HepG2 (cell line): ENCODE results near the gene DIP2C. TPM values are rescaled to one million over a fixed set of nuclear protein-coding genes. Genes with fewer than 3 reads are reported as not detected.

Experiments
- ATAC-seq: fragments of 200-7000 bp; cut with Tn5 transposase; 3 replicates; pipeline ENCODE4 v1.9.1; 2020; ENCODE audit warnings: mild to moderate bottlenecking, moderate library complexity
- BruUV-seq: library from RNA; stranded (reverse); fragments of 400-500 nt; replicated peaks from 2 replicates; lab custom pipeline; 2021; lab: Mats Ljungman, UMichigan
- CTCF ChIA-PET: fragments of 300-600 bp; formaldehyde crosslinking; extraction: SDS; loops from one replicate; lab custom pipeline; 2021; ENCODE audit warnings: low total read pairs, inconsistent platforms, low intra/inter-chr PET ratio; lab: Yijun Ruan, JAX
- POLR2A ChIA-PET: fragments of 350-600 bp; sonication (Branson Sonifier 250); formaldehyde crosslinking; loops from one replicate; lab custom pipeline; 2020; ENCODE audit warnings: antibody characterized with exemption, inconsistent platforms; lab: Yijun Ruan, JAX
- DNase-seq: peaks from one replicate; pipeline ENCODE4 v3.0.0-alpha.2; 2015; ENCODE audit warnings: low spot score
- FAIRE-seq: peaks from 3 replicates; lab custom pipeline; 2011; peaks lifted over from hg19 to GRCh38; lab: Jason Lieb, UNC
- H2AFZ ChIP-seq: one replicate; pipeline ENCODE4 v1.6.1; 2011; ENCODE audit warnings: low read length, inconsistent platforms
- H3K27ac ChIP-seq: fragments of 300-600 bp; 3 replicates; pipeline ENCODE4 v1.8.0; 2011; ENCODE audit warnings: mixed run types, mild to moderate bottlenecking, mixed read lengths, low read length, inconsistent platforms; ENCODE audit not compliant: insufficient read depth; ENCODE audit errors: extremely low read length
- H3K27me3 ChIP-seq, 2 experiments: fragments of 200-600 bp in 1 of 2; 2 replicates in 1 of 2; 3 replicates in 1 of 2; pipeline versions ENCODE4 v1.6.0 to v1.8.0; 2011; ENCODE audit warnings: low read length in 2 of 2, mild to moderate bottlenecking in 2 of 2, moderate library complexity in 2 of 2, inconsistent platforms in 1 of 2; ENCODE audit not compliant: insufficient read depth in 2 of 2, control insufficient read depth in 1 of 2
- H3K36me3 ChIP-seq, 2 experiments: fragments of 200-600 bp in 1 of 2; replicated peaks in 1 of 2; 2 replicates in 1 of 2; 3 replicates in 1 of 2; pipeline versions ENCODE4 v1.5.1 to v1.8.0; 2011; ENCODE audit warnings: low read length in 2 of 2, inconsistent platforms in 1 of 2; ENCODE audit not compliant: insufficient read depth in 2 of 2, control insufficient read depth in 1 of 2
- H3K4me1 ChIP-seq: 2 replicates; pipeline ENCODE4 v1.5.1; 2012; ENCODE audit warnings: low read length, inconsistent platforms; ENCODE audit not compliant: insufficient read depth
- H3K4me2 ChIP-seq: 2 replicates; pipeline ENCODE4 v1.6.0; 2011; ENCODE audit warnings: low read depth, low read length, inconsistent platforms
- H3K4me3 ChIP-seq, 3 experiments: fragments of 200-600 bp in 1 of 3; sonication (generic), shearing (Covaris generic) in 1 of 3; replicated peaks in 1 of 3; 2 replicates each; pipeline ENCODE4 v1.5.1; 2011 to 2016; ENCODE audit warnings: low read length in 3 of 3, inconsistent platforms in 2 of 3, low read depth in 2 of 3, mild to moderate bottlenecking in 2 of 3, control low read depth in 1 of 3, mixed read lengths in 1 of 3; ENCODE audit not compliant: insufficient read depth in 1 of 3
- H3K79me2 ChIP-seq: one replicate; pipeline ENCODE4 v1.6.1; 2011; ENCODE audit warnings: low read length, inconsistent platforms; ENCODE audit not compliant: insufficient read depth
- H3K9ac ChIP-seq: 2 replicates; pipeline ENCODE4 v1.6.0; 2011; ENCODE audit warnings: mild to moderate bottlenecking, low read depth, low read length, inconsistent platforms; ENCODE audit not compliant: insufficient read depth
- H3K9me3 ChIP-seq: 2 replicates; pipeline ENCODE4 v1.5.1; 2012; ENCODE audit warnings: mild to moderate bottlenecking, low read length
- H4K20me1 ChIP-seq: 2 replicates; pipeline ENCODE4 v1.6.0; 2011; ENCODE audit warnings: inconsistent platforms, mild to moderate bottlenecking, low read length, moderate library complexity; ENCODE audit not compliant: insufficient read depth
- CBX1 ChIP-seq: IDR thresholded peaks from one replicate; pipeline ENCODE4 v1.6.1; 2016; ENCODE audit warnings: antibody characterized with exemption, low read depth
- DRAP1 ChIP-seq: IDR thresholded peaks from 2 replicates; pipeline ENCODE4 v1.6.1; 2016; ENCODE audit warnings: missing genetic modification reagents, missing compliant biosample characterization
- JUN ChIP-seq: sonication (generic); formaldehyde crosslinking; IDR thresholded peaks from 2 replicates; pipeline ENCODE4 v1.4.0; 2020; ENCODE audit warnings: mild to moderate bottlenecking, missing genetic modification reagents
- KLF9 ChIP-seq: IDR thresholded peaks from 2 replicates; pipeline ENCODE4 v1.6.1; 2016; ENCODE audit warnings: low read depth
- PHF20 ChIP-seq: sonication (generic); formaldehyde crosslinking; IDR thresholded peaks from 2 replicates; pipeline ENCODE4 v1.5.0; 2020; ENCODE audit warnings: mild to moderate bottlenecking, missing genetic modification reagents
- SALL1 ChIP-seq: sonication (generic); formaldehyde crosslinking; IDR thresholded peaks from 2 replicates; pipeline ENCODE4 v1.8.0; 2022; ENCODE audit warnings: mild to moderate bottlenecking, missing genetic modification reagents
- TEAD3 ChIP-seq: optimal IDR thresholded peaks from 2 replicates; pipeline ENCODE3; 2016; ENCODE audit warnings: borderline replicate concordance
- ZBTB39 ChIP-seq: sonication (generic); formaldehyde crosslinking; IDR thresholded peaks from 2 replicates; pipeline ENCODE4 v1.5.0; 2020; ENCODE audit warnings: missing genetic modification reagents
- ZKSCAN1 ChIP-seq: fragments of 150-350 bp; IDR thresholded peaks from 2 replicates; pipeline ENCODE4 v1.6.1; 2014; ENCODE audit warnings: low read length
- ZNF234 ChIP-seq: sonication (generic); formaldehyde crosslinking; conservative IDR thresholded peaks from 2 replicates; pipeline ENCODE4 v1.5.1; 2020; ENCODE audit warnings: mild to moderate bottlenecking, missing genetic modification reagents
- ZNF253 ChIP-seq: sonication (generic); formaldehyde crosslinking; IDR thresholded peaks from 2 replicates; pipeline ENCODE4 v1.8.0; 2022; ENCODE audit warnings: mild to moderate bottlenecking, missing genetic modification reagents, borderline replicate concordance
- ZNF451 ChIP-seq: sonication (generic); formaldehyde crosslinking; IDR thresholded peaks from 2 replicates; pipeline ENCODE4 v1.5.0; 2020; ENCODE audit warnings: mild to moderate bottlenecking, missing genetic modification reagents
- ZNF572 ChIP-seq: sonication (generic); formaldehyde crosslinking; IDR thresholded peaks from 2 replicates; pipeline ENCODE4 v1.5.1; 2020; ENCODE audit warnings: mild to moderate bottlenecking, missing genetic modification reagents
- ZNF615 ChIP-seq: sonication (generic); formaldehyde crosslinking; IDR thresholded peaks from 2 replicates; pipeline ENCODE4 v1.5.0; 2020; ENCODE audit warnings: mild to moderate bottlenecking, missing genetic modification reagents, borderline replicate concordance
- ZNF770 ChIP-seq: sonication (generic); formaldehyde crosslinking; IDR thresholded peaks from 2 replicates; pipeline ENCODE4 v1.5.0; 2020; ENCODE audit warnings: mild to moderate bottlenecking, missing genetic modification reagents
- ZSCAN29 ChIP-seq: sonication (generic); formaldehyde crosslinking; conservative IDR thresholded peaks from 2 replicates; pipeline ENCODE4 v1.4.0; 2020; ENCODE audit warnings: mild to moderate bottlenecking, missing genetic modification reagents
- WGBS: methylation state at CpG from one replicate; pipeline ENCODE4 v1.1.6; 2017; ENCODE audit warnings: low lambda C conversion rate; 5-methylcytosine and 5-hydroxymethylcytosine counted together
- in situ Hi-C: cut with HindIII; loops from 2 replicates; pipeline ENCODE4 v1.10.0; 2017; ENCODE audit warnings: low pct_unique_long_range_greater_than_20kb; ENCODE audit not compliant: extremely low pct_ligation_motif_present
- intact Hi-C: fragments of 100-400 bp; cut with micrococcal nuclease; formaldehyde crosslinking; loops from one replicate; pipeline ENCODE4 v1.10.0; 2022; ENCODE audit not compliant: unreplicated experiment
- polyA plus RNA-seq, 8 experiments: library from polyadenylated mRNA; depleted of rRNA in 3 of 8; stranded (reverse) in 7 of 8; unstranded in 1 of 8; fragments of >200 nt; fragmentation: Illumina TruSeq in 4 of 8; extraction: Trizol in 4 of 8; gene quantifications; 2 replicates each; pipeline versions ENCODE4 v1.2.1 to v1.2.3, GENCODE V29; 2011 to 2016; ENCODE audit warnings: low read depth in 4 of 8, missing spikeins in 1 of 8, mixed read lengths in 1 of 8; ENCODE audit not compliant: insufficient read depth in 1 of 8
- total RNA-seq, 5 experiments: library from RNA; depleted of rRNA; stranded (reverse); fragments of >200 nt; fragmentation: Illumina TruSeq; extraction: Trizol; gene quantifications; 2 replicates each; pipeline ENCODE4 v1.2.3, GENCODE V29; 2016; ENCODE audit warnings: low read depth in 1 of 5
- TF ChIP-seq, protein P1 (sequence below): IDR thresholded peaks from 2 replicates; pipeline ENCODE4 v1.6.1; 2012; ENCODE audit warnings: low read depth, low read length, improper control_type of control experiment
- TF ChIP-seq, protein P2 (sequence below): sonication (generic); formaldehyde crosslinking; IDR thresholded peaks from 2 replicates; pipeline ENCODE4 v1.4.0; 2020; ENCODE audit warnings: mild to moderate bottlenecking, missing genetic modification reagents

DIP2C gene
- total and polyA plus RNA-seq, 2 of the 13 experiments (the other 11 are each of a cell fraction or from before 2014, with no cell fraction given) = 2.2 to 2.7 TPM

GRCh38 chr10:504806-505205, 184.7 kb downstream of the DIP2C start:
- BruUV-seq = no TSS peak
- Histone ChIP-seq H3K4me3 (no peak overlapping the region), H3K27me3 (no peaks in the 10 kb centered on the region), H2AFZ (no peak overlapping the region), H3K27ac (no peak overlapping the region), H4K20me1 (0 out of 2 replicates have a peak, but pooled peaks cover 2% of the 10 kb centered on the region), H3K9ac (no peak overlapping the region)
- in situ Hi-C loops = no loop called here
- 84% methylated on average over 14 of the region's 14 CpGs for WGBS
- DNase-seq = no peak
- no peak for TF ChIP-seq DRAP1 (CRISPR knock-in tag)
- TF ChIP-seq ZNF253 (CRISPR knock-in tag) = no peak
- TF ChIP-seq PHF20 (CRISPR knock-in tag) = no peak
- TF ChIP-seq ZBTB39 (CRISPR knock-in tag) = no peak
- TF ChIP-seq JUN (CRISPR knock-in tag) = no peak
- TF ChIP-seq ZSCAN29 (CRISPR knock-in tag) = no peak
- no peak for TF ChIP-seq CBX1
- no peak for TF ChIP-seq ZKSCAN1
- TF ChIP-seq ZNF572 (CRISPR knock-in tag) = no peak
- no peak for TF ChIP-seq ZNF451 (CRISPR knock-in tag)
- no peak for TF ChIP-seq ZNF770 (CRISPR knock-in tag)
- TF ChIP-seq, protein P1, sequence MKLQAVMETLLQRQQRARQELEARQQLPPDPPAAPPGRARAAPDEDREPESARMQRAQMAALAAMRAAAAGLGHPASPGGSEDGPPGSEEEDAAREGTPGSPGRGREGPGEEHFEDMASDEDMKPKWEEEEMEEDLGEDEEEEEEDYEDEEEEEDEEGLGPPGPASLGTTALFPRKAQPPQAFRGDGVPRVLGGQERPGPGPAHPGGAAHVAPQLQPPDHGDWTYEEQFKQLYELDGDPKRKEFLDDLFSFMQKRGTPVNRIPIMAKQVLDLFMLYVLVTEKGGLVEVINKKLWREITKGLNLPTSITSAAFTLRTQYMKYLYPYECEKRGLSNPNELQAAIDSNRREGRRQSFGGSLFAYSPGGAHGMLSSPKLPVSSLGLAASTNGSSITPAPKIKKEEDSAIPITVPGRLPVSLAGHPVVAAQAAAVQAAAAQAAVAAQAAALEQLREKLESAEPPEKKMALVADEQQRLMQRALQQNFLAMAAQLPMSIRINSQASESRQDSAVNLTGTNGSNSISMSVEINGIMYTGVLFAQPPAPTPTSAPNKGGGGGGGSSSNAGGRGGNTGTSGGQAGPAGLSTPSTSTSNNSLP = no peak
- no peak for TF ChIP-seq SALL1 (CRISPR knock-in tag)
- TF ChIP-seq ZNF615 = no peak
- TF ChIP-seq, protein P2, sequence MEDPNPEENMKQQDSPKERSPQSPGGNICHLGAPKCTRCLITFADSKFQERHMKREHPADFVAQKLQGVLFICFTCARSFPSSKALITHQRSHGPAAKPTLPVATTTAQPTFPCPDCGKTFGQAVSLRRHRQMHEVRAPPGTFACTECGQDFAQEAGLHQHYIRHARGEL (CRISPR knock-in tag) = no peak
- no peak for TF ChIP-seq KLF9 (CRISPR knock-in tag)
- no peak for TF ChIP-seq TEAD3 (CRISPR knock-in tag)
- no peak for TF ChIP-seq ZNF234 (CRISPR knock-in tag)
- TF ChIP-seq, all 625 proteins: peak for 0
- Histone ChIP-seq H3K36me3 (no peaks in the 10 kb centered on the region), H3K4me2 (no peak overlapping the region), H3K79me2 (no peaks in the 10 kb centered on the region), H3K9me3 (no peaks in the 10 kb centered on the region), H3K4me1 (no peaks in the 10 kb centered on the region)
- FAIRE-seq = no peak
- CTCF ChIA-PET = no interaction called here
- POLR2A ChIA-PET = no interaction called here
- no peak for ATAC-seq
- intact Hi-C loops = no loop called here
